ENCODE data around the gene PLCH1. TPM values are rescaled to one million over a fixed set of nuclear protein-coding genes. Genes with fewer than 3 reads are reported as not detected.

Gene PLCH1
- total and polyA plus RNA-seq, 2 of the 13 experiments (the other 11 are each of a cell fraction or from before 2014, with no cell fraction given) = 2.0 to 3.0 TPM

- TF ChIP-seq ZBED4 (CRISPR knock-in tag; IDR thresholded peaks at IDR 0.05; ENCODE audit: borderline replicate concordance) (no peak), RARG (CRISPR knock-in tag; IDR thresholded peaks at IDR 0.05; ENCODE audit: low read depth) (no peak), ZZZ3 (CRISPR knock-in tag; IDR thresholded peaks at IDR 0.05; ENCODE audit: borderline replicate concordance) (no peak), ZBTB42 (CRISPR knock-in tag; IDR thresholded peaks at IDR 0.05) (no peak), ZNF629 (CRISPR knock-in tag; conservative IDR thresholded peaks at IDR 0.05) (peak; percentile 86), AKNA (CRISPR knock-in tag; IDR thresholded peaks at IDR 0.05; ENCODE audit: borderline replicate concordance) (no peak), RBAK (CRISPR knock-in tag; IDR thresholded peaks at IDR 0.05) (no peak), NR2C2 (CRISPR knock-in tag; IDR thresholded peaks at IDR 0.05; ENCODE audit: borderline replicate concordance) (peak; percentile 86), ZNF687 (CRISPR knock-in tag; IDR thresholded peaks at IDR 0.05) (no peak), PAX8 (CRISPR knock-in tag; IDR thresholded peaks at IDR 0.05; ENCODE audit: borderline replicate concordance) (no peak), RAD51 (IDR thresholded peaks at IDR 0.05; ENCODE audit: borderline replicate concordance) (no peak), ZNF251 (CRISPR knock-in tag; IDR thresholded peaks at IDR 0.05) (no peak), SMYD3 (CRISPR knock-in tag; IDR thresholded peaks at IDR 0.05) (no peak), SMAD9 (CRISPR knock-in tag; IDR thresholded peaks at IDR 0.05) (no peak), FUBP1 (CRISPR knock-in tag; IDR thresholded peaks at IDR 0.05; ENCODE audit: borderline replicate concordance) (no peak)
Observed at GRCh38 chr3:155605571-155605970, 139.3 kb downstream of the PLCH1 start (continued).

Measured in HepG2 (cell line).